NK-92 (cell line): ENCODE results near the gene TAF5L.

Source experiments
- DNase-seq: peaks from one replicate; lab custom pipeline; 2025; ENCODE audit not compliant: unreplicated experiment; lab: John Stamatoyannopoulos, UW

The TAF5L gene

GRCh38 chr1:229625915-229626831 is at the start of gene TAF5L, which contains the start of gene URB2:
Gene TAF5L (minus strand): TSS chr1:229626122. CDS start chr1:229614482, 11,640 bp downstream.
Gene URB2 (plus strand): TSS chr1:229626247. CDS start chr1:229627634, 1,387 bp downstream.
- no peak for DNase-seq

GRCh38 chr1:229675396-229675795 is 49.5 kb upstream of the TAF5L start:
- no peak for DNase-seq

GRCh38 chr1:229674042-229674441 is 48.1 kb upstream of the TAF5L start:
- DNase-seq: no peak

DNA sequence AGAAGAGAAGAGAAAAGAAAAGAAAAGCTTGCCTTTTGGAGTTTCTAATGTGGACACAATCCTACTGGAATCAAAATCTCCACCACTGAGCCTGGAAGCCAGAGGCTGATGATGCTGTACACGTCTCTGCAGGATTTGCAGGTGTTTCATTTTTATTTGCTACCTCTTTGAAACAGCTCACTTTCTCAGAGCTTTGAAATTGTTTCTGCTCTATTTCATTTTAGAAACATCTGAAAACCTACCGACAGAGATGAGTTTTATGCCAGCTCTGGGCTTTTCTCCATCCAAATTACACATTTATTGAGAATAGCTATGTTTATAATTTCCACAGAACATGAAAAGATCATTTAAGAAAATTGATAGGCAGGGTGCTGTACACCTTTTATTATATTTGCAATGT is 46.3 kb upstream of the TAF5L start:
- no peak for DNase-seq

DNA sequence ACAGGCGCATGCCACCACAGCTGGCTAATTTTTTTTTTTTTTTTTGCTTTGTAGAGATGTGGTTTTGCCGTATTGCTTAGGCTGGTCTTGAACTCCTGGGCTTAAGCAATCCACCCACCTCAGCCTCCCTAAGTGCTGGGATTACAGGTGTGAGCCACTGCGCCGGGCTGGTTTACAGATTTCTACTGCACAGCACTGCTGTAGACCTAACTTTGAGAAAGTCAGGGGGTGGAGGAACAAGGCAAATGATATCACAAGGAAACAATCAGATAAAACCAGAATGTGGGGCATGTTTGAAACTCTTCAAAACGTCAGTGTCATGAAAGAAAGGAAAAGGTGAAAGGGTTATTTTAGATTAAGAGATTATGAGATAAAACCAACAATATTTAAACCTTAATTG is 45.4 kb upstream of the TAF5L start:
- no peak for DNase-seq

GRCh38 chr1:229669333-229669732 is 43.4 kb upstream of the TAF5L start:
- DNase-seq: no peak

GRCh38 chr1:229666585-229666984 is 40.7 kb upstream of the TAF5L start:
- DNase-seq: no peak

DNA sequence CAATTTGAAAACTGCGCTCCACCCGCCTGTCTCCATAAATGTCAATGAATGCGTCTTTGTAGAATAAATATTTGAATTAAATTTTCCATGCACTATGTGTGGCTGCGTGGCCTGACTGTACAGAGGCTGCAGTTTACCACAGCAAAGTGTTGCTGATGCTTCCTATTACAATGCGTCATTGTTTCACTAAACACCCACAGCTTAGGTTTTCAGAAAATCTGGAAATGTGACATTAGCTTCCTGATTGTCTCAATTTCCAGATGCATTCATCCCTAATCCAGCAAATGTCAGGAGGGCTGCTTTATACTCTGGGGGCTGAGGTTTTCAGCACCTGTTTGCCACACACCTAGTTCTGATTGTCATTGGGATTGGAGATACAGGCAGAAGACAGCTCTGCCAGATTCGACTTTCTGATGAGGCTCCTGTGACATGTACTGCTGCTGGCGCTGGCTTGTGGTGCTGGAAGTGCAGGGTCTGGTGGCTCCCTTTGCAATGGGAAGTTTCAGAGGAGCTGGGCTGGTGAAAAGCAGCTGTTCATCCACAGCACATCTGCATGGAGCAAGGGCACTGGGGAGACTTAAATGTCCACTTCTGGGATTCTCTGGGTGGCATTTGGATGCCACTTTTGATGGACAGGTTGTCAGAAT is 40.1 kb upstream of the TAF5L start:
- DNase-seq: no peak

GRCh38 chr1:229664133-229664689 is 38.3 kb upstream of the TAF5L start:
- no peak for DNase-seq

DNA sequence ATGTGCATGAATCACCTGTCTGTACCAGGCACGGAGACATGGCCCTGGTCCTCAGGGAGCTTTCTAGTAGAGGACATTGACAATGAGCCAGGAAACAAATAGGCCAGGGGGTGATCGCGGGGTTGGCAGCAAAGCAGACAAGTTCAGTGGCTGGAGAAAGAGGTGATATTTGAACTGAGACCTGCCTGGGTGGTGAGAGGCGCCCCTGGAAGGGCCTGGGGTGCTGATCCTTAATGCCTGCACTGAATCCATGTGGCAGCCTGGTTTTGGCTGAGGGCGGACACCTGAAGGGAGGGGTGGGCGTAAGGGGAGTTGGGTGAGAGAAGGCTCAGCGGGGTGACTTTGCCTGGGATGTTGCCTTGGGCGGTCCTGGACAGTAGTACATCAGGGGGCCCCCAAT is 36.0 kb upstream of the TAF5L start:
- DNase-seq: no peak

- no peak for DNase-seq
Measured at GRCh38 chr1:229661022-229661877, 35.3 kb upstream of the TAF5L start.

DNA sequence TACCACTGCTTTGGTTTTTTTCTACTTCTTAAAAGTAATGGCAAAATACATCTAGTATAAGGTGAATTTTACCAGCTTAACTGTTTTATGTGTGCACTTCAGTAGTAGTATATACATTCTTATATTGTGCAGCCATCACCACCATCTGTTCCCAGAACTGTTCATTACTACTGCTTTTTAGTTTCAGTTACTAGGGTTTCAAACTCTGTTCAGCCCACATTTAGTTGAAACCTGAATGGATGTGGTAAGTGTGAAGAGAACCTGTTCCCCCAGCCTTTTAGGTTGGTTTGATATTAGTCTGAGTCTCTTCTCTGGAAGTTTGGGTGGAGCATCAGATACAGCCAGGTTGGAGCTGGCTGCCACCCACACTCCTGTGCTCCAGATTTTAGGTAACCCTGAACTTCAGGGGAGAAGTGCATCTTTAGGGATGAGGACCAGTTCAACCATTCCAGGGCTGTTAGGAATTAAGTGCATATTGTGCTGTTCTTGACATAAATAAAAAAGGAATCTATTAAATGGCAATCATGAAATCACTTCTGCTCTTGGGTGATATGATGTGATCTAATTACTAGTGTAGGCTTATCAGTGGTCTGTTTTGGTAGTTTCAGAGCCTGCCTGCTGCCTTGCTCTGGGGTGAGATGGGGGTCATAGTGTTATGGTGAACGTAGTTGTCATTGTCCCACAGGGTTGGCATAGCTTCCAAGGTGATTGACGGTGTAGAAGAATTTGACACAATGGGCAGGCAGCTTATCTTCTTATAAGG is 32.3 kb upstream of the TAF5L start:
- no peak for DNase-seq

- DNase-seq: no peak
Measured at GRCh38 chr1:229655781-229656180, 29.9 kb upstream of the TAF5L start.

DNA sequence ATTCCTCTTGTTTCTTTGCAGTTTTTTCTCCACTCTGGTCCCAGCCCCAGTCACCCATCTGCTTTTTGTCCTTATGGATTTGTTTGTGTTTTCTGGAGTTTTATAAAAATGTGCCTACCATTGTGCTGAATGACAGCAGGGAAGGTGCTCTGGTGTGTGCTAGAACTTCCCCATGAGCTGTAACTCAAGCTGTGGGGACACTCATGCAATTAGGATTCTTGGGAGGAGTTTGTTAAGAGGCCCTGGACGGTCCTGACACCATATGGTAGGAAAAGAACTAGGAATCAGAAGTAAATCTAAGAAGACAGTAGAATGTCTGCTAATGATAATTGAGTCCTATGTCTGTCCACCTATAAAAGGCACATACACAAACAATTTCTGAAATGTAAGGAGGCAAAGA is 27.5 kb upstream of the TAF5L start:
- no peak for DNase-seq

GRCh38 chr1:229651546-229651945 is 25.6 kb upstream of the TAF5L start:
- no peak for DNase-seq

DNA sequence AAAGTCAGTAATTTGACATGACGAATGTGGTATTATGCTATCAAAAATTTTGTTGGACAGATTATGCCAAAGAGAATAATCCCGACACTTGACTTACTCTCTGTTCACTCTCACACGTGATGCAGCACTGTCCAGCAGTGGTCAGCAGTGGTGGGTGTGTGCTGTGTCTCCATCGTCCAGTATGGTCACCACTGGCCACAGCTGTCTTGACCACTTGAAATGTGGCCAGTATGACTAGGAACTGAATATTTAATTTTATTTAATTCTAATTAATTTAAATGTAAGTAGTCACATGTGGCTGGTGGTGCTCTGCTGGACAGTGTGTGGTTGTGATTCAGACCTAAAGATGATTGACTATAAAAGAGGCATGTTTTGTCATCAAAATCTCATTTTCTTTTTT is 24.1 kb upstream of the TAF5L start:
- DNase-seq: no peak

- no peak for DNase-seq
Measured at GRCh38 chr1:229648406-229648805, 22.5 kb upstream of the TAF5L start.

- no peak for DNase-seq
Measured at GRCh38 chr1:229645324-229645993, 19.5 kb upstream of the TAF5L start.

- DNase-seq: no peak
Measured at GRCh38 chr1:229643996-229644745, 18.2 kb upstream of the TAF5L start.
